Measurements from ENCODE around the gene RAF1. TPM values are rescaled to one million over a fixed set of nuclear protein-coding genes. Genes with fewer than 3 reads are reported as not detected.
"Not testable (repeated sequence)": the region's sequence is repeated elsewhere in the genome, so short reads cannot be mapped to it uniquely, and the experiment has no call there.

The RAF1 gene
- total RNA-seq, 3 donors from 2014 or later: 87.4 to 118 (median 110) TPM

- Histone ChIP-seq H3K27ac (peak overlapping the region; percentile 48 to 58), H3K27me3 (no peaks in the 10 kb centered on the region), H3K9me3 (no peaks in the 10 kb centered on the region), H3K4me1 (no peaks in the 10 kb centered on the region), H3K4me3 (peak overlapping the region in 2 of 3 donors; percentile 37 to 60), H3K36me3 (no peaks in the 10 kb centered on the region)
- intact Hi-C loops (cut with DNase I; ENCODE audit: low total_unique reads): loop anchor here (5.0 kb wide), 1 partner anchor 498 kb away; no protein-coding TSS in a partner anchor
- DNase-seq (ENCODE audit: low spot score in 2 of 2): no peak
- TF ChIP-seq, protein P1, sequence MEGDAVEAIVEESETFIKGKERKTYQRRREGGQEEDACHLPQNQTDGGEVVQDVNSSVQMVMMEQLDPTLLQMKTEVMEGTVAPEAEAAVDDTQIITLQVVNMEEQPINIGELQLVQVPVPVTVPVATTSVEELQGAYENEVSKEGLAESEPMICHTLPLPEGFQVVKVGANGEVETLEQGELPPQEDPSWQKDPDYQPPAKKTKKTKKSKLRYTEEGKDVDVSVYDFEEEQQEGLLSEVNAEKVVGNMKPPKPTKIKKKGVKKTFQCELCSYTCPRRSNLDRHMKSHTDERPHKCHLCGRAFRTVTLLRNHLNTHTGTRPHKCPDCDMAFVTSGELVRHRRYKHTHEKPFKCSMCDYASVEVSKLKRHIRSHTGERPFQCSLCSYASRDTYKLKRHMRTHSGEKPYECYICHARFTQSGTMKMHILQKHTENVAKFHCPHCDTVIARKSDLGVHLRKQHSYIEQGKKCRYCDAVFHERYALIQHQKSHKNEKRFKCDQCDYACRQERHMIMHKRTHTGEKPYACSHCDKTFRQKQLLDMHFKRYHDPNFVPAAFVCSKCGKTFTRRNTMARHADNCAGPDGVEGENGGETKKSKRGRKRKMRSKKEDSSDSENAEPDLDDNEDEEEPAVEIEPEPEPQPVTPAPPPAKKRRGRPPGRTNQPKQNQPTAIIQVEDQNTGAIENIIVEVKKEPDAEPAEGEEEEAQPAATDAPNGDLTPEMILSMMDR (IDR thresholded peaks at IDR 0.05): no peak
- no peak for TF ChIP-seq POLR2AphosphoS5 (IDR thresholded peaks at IDR 0.05)
These were observed 119.1 kb downstream of the RAF1 start for GRCh38 chr3:12544652-12545472.

DNA sequence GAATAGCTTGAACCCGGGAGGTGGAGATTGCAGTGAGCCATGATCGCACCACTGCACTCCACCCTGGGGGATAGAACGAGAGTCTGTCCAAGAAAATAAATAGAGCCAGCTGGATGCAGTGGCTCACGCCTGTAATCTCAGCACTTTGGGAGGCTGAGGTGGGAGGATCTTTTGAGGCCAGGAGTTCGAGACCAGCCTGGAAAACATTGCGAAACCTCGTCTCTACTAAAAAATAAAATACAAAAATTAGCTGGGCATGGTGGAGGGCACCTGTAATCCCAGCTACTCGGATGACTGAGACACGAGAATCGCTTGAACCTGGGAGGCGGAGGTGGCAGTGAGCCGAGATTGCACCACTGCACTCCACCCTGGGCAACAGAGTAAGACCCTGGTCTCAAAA, 120.4 kb downstream of the RAF1 start:
- intact Hi-C loops (cut with DNase I; ENCODE audit: low total_unique reads); H3K4me1 ChIP-seq; H3K4me3 ChIP-seq; H3K27ac ChIP-seq; H3K27me3 ChIP-seq; H3K9me3 ChIP-seq; H3K36me3 ChIP-seq; DNase-seq (ENCODE audit: low spot score in 2 of 2): not testable (repeated sequence)

GRCh38 chr3:12541625-12542024, 122.3 kb downstream of the RAF1 start:
- intact Hi-C loops (cut with DNase I; ENCODE audit: low total_unique reads): no loop called here
- no peaks in the 10 kb centered on the region for H3K9me3 ChIP-seq
- H3K4me1 ChIP-seq: no peaks in the 10 kb centered on the region
- no peak overlapping the region for H3K4me3 ChIP-seq
- TF ChIP-seq POLR2AphosphoS5 (IDR thresholded peaks at IDR 0.05) (no peak), POLR2A (IDR thresholded peaks at IDR 0.05) (no peak)
- H3K27me3 ChIP-seq: no peaks in the 10 kb centered on the region
- no peak for DNase-seq (ENCODE audit: low spot score in 2 of 2)
- H3K36me3 ChIP-seq: no peaks in the 10 kb centered on the region
- H3K27ac ChIP-seq: no peak overlapping the region

GRCh38 chr3:12536423-12536822, 127.5 kb downstream of the RAF1 start:
- no peaks in the 10 kb centered on the region for H3K36me3 ChIP-seq
- DNase-seq (ENCODE audit: low spot score in 2 of 2): no peak
- H3K4me1 ChIP-seq: no peaks in the 10 kb centered on the region
- H3K9me3 ChIP-seq: no peaks in the 10 kb centered on the region
- no peak overlapping the region for H3K4me3 ChIP-seq
- H3K27ac ChIP-seq: no peak overlapping the region
- TF ChIP-seq POLR2A (IDR thresholded peaks at IDR 0.05): no peak
- TF ChIP-seq, protein P1 (IDR thresholded peaks at IDR 0.05): no peak
- no peak for TF ChIP-seq POLR2AphosphoS5 (IDR thresholded peaks at IDR 0.05)
- intact Hi-C loops (cut with DNase I; ENCODE audit: low total_unique reads): no loop called here
- no peaks in the 10 kb centered on the region for H3K27me3 ChIP-seq

Other genes starting within 250 kb of the RAF1 start
- gene TSEN2, start 179.6 kb downstream of the RAF1 start, total RNA-seq: 10 to 100 TPM; 20.0 to 32.8 (median 26.5) TPM
- 1 to 10 TPM in 2 of 3 donors, not detected in 1; 1.0 to 3.6 TPM for gene MKRN2OS, start 118.6 kb downstream of the RAF1 start, total RNA-seq
- gene MKRN2, start 107.0 kb downstream of the RAF1 start, total RNA-seq: 10 to 100 TPM; 34.7 to 37.3 (median 36.1) TPM
- gene TMEM40, start 95.1 kb upstream of the RAF1 start, total RNA-seq: 1 to 10 TPM in 1 of 3 donors, under 1 TPM in 1, not detected in 1; 0.33 to 1.8 TPM
- gene CAND2, start 132.6 kb upstream of the RAF1 start, total RNA-seq: 1 to 10 TPM; 1.8 to 5.6 (median 4.7) TPM
- 1,000 to 10,000 TPM in 1 of 3 donors, 100 to 1,000 TPM in 2; 945 to 1,485 (median 950) TPM for gene RPL32, start 177.4 kb upstream of the RAF1 start, total RNA-seq